Ammon's horn (tissue), 1 donor: ENCODE results near the gene TEX101.
"Not testable (repeated sequence)": the region's sequence is repeated elsewhere in the genome, so short reads cannot be mapped to it uniquely, and the experiment has no call there.

ENCODE experiments used
- DNase-seq: peaks from one replicate; pipeline ENCODE4 v3.0.0-alpha.2; 2016; ENCODE audit warnings: low spot score

The TEX101 gene

GRCh38 chr19:43414554-43414953, at the start of gene TEX101:
TSS of gene TEX101 (plus strand) at chr19:43414890. CDS start at chr19:43415920, 1,030 bp downstream.
- DNase-seq = no peak

GRCh38 chr19:43365677-43366076, 49.0 kb upstream of the TEX101 start:
- DNase-seq = not testable (repeated sequence)

- no peak for DNase-seq
Observed at GRCh38 chr19:43367822-43368221, 46.9 kb upstream of the TEX101 start.

- DNase-seq = not testable (repeated sequence)
Observed at GRCh38 chr19:43368897-43369296, 45.8 kb upstream of the TEX101 start.

GRCh38 chr19:43371909-43372308, 42.8 kb upstream of the TEX101 start:
- DNase-seq = no peak

- no peak for DNase-seq
Observed at GRCh38 chr19:43372462-43372861, 42.2 kb upstream of the TEX101 start.

- DNase-seq = not testable (repeated sequence)
Observed at GRCh38 chr19:43377624-43378023, 37.1 kb upstream of the TEX101 start.

GRCh38 chr19:43380008-43380407, 34.7 kb upstream of the TEX101 start:
- no peak for DNase-seq

- no peak for DNase-seq
Observed at GRCh38 chr19:43380771-43381386, 33.8 kb upstream of the TEX101 start.

GRCh38 chr19:43382586-43383216, 32.0 kb upstream of the TEX101 start:
- DNase-seq = not testable (repeated sequence)

GRCh38 chr19:43383254-43383653, 31.4 kb upstream of the TEX101 start:
- DNase-seq = not testable (repeated sequence)

- not testable (repeated sequence) for DNase-seq
Observed at GRCh38 chr19:43383759-43384158, 30.9 kb upstream of the TEX101 start.

- DNase-seq = not testable (repeated sequence)
Observed at GRCh38 chr19:43390903-43391551, 23.7 kb upstream of the TEX101 start.

GRCh38 chr19:43391552-43391935, 23.1 kb upstream of the TEX101 start:
- not testable (repeated sequence) for DNase-seq

- DNase-seq = not testable (repeated sequence)
Observed at GRCh38 chr19:43393501-43393900, 21.2 kb upstream of the TEX101 start.

GRCh38 chr19:43395561-43395960, 19.1 kb upstream of the TEX101 start:
- DNase-seq = no peak

- no peak for DNase-seq
Observed at GRCh38 chr19:43406297-43406696, 8.4 kb upstream of the TEX101 start.

GRCh38 chr19:43407416-43408005, 7.2 kb upstream of the TEX101 start:
- DNase-seq = no peak

- DNase-seq = no peak
Observed at GRCh38 chr19:43408043-43408442, 6.6 kb upstream of the TEX101 start.

GRCh38 chr19:43409415-43409814, 5.3 kb upstream of the TEX101 start:
- no peak for DNase-seq

- no peak for DNase-seq
Observed at GRCh38 chr19:43412441-43412840, 2.2 kb upstream of the TEX101 start.

GRCh38 chr19:43416951-43417623, 2.4 kb downstream of the TEX101 start:
- DNase-seq = no peak
